AG04449 (cell line): ENCODE measurements around the gene MANSC4.

Experiments used
- CTCF ChIA-PET: fragments of 350-600 bp; formaldehyde crosslinking; extraction: SDS; loops from one replicate; lab custom pipeline; 2021; ENCODE audit warnings: antibody characterized with exemption; lab: Yijun Ruan, JAX
- POLR2A ChIA-PET: fragments of 400-600, 350-600 bp; formaldehyde crosslinking; extraction: SDS; loops from one replicate; lab custom pipeline; 2020; ENCODE audit warnings: antibody characterized with exemption, inconsistent platforms; lab: Yijun Ruan, JAX
- DNase-seq: peaks from one replicate; pipeline ENCODE4 v3.0.0-alpha.2; 2010; ENCODE audit warnings: low read depth, low spot score
- H3K4me3 ChIP-seq: 2 replicates; pipeline ENCODE4 v1.5.1; 2011; ENCODE audit warnings: low read depth, mild to moderate bottlenecking, control low read depth, low read length
- TF ChIP-seq, protein P1 (sequence below): IDR thresholded peaks from one replicate; pipeline ENCODE4 v1.5.1; 2011; ENCODE audit warnings: mild to moderate bottlenecking, moderate library complexity, low read length, control low read depth, inconsistent platforms; ENCODE audit not compliant: insufficient read depth; ENCODE audit errors: missing control alignments

The MANSC4 gene

GRCh38 chr12:27814851-27815591 lies 35.0 kb upstream of the MANSC4 start:
- DNase-seq, result no peak
- ChIA-PET CTCF (interaction anchor here (1.0 to 1.5 kb wide), 3 partner anchors 14 to 82 kb away, joined by 3 to 4 read pairs (median 4); no protein-coding TSS in a partner anchor), POLR2A (no interaction called here)
- no peak overlapping the region for H3K4me3 ChIP-seq
- TF ChIP-seq, protein P1, sequence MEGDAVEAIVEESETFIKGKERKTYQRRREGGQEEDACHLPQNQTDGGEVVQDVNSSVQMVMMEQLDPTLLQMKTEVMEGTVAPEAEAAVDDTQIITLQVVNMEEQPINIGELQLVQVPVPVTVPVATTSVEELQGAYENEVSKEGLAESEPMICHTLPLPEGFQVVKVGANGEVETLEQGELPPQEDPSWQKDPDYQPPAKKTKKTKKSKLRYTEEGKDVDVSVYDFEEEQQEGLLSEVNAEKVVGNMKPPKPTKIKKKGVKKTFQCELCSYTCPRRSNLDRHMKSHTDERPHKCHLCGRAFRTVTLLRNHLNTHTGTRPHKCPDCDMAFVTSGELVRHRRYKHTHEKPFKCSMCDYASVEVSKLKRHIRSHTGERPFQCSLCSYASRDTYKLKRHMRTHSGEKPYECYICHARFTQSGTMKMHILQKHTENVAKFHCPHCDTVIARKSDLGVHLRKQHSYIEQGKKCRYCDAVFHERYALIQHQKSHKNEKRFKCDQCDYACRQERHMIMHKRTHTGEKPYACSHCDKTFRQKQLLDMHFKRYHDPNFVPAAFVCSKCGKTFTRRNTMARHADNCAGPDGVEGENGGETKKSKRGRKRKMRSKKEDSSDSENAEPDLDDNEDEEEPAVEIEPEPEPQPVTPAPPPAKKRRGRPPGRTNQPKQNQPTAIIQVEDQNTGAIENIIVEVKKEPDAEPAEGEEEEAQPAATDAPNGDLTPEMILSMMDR, result no peak

DNA sequence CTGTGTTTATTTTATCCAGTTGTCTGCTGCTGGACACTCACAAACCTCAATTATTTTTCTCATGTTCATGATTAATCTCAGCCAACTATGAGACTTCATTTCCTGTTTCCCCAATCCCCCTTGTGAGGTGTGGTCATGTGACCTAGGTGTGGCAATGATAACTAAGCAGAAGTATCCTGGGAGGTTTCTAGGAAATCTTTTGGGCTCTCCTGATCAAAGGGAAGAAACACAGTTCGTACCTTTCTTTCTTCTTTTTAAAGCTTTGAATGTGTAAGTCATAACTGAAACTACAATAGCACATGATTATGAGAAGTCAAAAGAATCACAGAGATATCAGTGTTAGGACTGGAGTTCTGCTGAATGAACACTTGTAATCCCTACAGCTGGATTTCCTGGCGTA lies 34.4 kb upstream of the MANSC4 start:
- H3K4me3 ChIP-seq, result no peak overlapping the region
- POLR2A ChIA-PET, result no interaction called here
- CTCF ChIA-PET, result interaction anchor here (0.8 to 1.5 kb wide), 4 partner anchors 15 to 125 kb away, joined by 3 to 4 read pairs (median 4); no protein-coding TSS in a partner anchor
- DNase-seq, result no peak
- TF ChIP-seq, protein P1, result no peak

DNA sequence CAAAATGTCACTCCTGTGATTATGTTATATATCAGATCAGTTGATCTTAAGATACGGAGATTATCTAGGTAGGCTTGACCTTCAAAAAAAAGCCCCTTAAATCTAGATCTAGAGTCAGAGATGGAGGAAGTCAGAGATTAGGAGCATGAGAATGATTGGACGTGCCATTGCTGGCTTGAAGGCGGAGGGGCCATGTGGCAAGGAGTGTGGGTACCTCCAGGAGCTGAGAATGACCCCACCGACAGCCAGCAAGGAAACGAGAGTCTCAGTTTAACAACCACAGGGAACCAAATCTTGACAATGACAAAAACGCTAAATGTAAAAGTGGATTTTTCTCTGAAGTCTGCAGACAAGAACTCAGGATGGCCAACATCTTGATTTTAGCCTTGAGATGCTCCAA lies 32.5 kb upstream of the MANSC4 start:
- POLR2A ChIA-PET, result no interaction called here
- no peak for DNase-seq
- H3K4me3 ChIP-seq, result no peak overlapping the region
- CTCF ChIA-PET, result interaction anchor here (1.2 to 5.2 kb wide), 2 partner anchors 9 to 128 kb away, joined by 5 to 59 read pairs; no protein-coding TSS in a partner anchor
- TF ChIP-seq, protein P1, result no peak

GRCh38 chr12:27810756-27811155 lies 30.7 kb upstream of the MANSC4 start:
- TF ChIP-seq, protein P1, result no peak
- POLR2A ChIA-PET, result no interaction called here
- no peak overlapping the region for H3K4me3 ChIP-seq
- CTCF ChIA-PET, result interaction anchor here (5.2 kb wide), 1 partner anchor 11 kb away, joined by 59 read pairs; no protein-coding TSS in a partner anchor
- no peak for DNase-seq

- CTCF ChIA-PET, result interaction anchor here (5.2 kb wide), 1 partner anchor 13 kb away, joined by 59 read pairs; no protein-coding TSS in a partner anchor
Observed at GRCh38 chr12:27808841-27809240, 28.8 kb upstream of the MANSC4 start.

DNA sequence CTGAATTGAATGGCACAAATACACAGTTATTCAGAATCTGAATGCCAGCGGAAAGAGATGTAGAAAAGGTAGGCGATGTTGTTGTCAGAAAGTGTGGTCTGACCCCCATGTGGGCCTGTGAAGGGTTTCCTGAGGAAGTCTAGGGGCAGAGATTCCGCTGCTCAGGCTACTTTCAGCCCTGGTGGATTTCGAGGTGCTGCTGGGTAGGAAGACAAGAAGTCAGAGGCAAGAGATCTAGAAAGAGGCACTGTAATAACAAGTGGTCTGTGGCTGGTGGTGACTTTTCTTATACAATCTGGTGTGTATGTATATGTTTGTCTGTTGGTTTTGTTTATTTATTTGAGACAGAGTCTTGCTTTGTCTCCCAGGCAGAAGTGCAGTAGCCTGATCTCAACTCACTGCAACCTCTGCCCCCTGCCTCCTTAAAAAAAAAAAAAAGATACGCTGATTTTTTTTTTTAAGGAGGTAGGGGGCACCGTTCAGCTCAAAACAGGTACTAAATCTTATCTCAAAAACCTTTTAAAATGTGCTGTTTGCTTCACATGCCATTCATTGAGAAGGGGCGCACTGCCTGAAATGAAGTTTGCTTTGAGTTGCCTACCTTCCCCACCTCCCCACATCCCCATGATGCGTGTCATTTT lies 27.1 kb upstream of the MANSC4 start:
- no peak overlapping the region for H3K4me3 ChIP-seq
- POLR2A ChIA-PET, result no interaction called here
- DNase-seq, result no peak
- TF ChIP-seq, protein P1, result no peak
- CTCF ChIA-PET, result interaction anchor here (0.7 to 1.4 kb wide), 2 partner anchors 15 to 442 kb away, joined by 3 read pairs; no protein-coding TSS in a partner anchor

More at GRCh38 chr12:27808841-27809240, 28.8 kb upstream of the MANSC4 start:
- H3K4me3 ChIP-seq, result no peak overlapping the region
- POLR2A ChIA-PET, result no interaction called here
- TF ChIP-seq, protein P1, result no peak
- no peak for DNase-seq
